ENCODE results near the gene VEZF1.
"Not testable (repeated sequence)": the region's sequence is repeated elsewhere in the genome, so short reads cannot be mapped to it uniquely, and the experiment has no call there.

The VEZF1 gene

DNA sequence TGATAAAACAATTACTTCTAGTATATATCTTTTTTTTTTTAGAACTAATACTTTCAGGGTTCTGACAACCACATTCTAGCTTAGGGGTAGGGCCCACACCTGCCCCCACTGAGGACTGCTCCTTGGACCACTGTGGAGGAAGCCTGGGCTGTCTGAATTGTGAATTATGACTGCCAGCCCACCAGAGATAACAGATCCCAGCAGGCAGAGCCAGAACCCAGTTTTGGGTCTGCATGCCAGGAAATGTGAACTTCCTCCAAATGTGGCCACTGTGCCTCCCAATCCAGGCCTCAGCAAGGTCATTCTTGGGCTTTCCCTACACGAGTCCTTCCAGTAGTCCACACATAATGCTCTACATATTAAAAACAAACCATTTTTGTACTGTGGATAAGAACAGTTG, 15.9 kb downstream of the VEZF1 start:
- no peak for TF ChIP-seq ZNF274 (IDR thresholded peaks at IDR 0.05; ENCODE audit: low read depth, low read length)
- no peak overlapping the region for H3K4me3 ChIP-seq (ENCODE audit: low read length)

DNA sequence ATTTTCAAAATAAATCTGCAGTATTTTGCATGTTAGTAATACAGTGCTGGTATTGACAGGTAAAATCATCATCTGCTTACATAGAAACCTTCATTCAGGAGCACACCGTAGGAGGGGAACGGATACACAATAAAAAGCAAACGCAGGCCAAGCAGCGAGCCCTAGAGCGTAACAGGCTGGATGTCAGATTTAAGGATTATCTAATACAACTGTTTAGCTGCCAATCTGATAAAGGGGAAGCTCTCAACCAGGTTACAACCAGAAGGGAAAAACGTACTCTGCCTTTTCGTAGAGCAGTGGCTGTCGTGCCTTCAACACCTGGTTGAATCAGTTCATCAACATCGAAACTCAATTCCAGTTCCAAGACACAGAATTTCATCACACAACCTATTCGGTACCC, 16.5 kb downstream of the VEZF1 start:
- no peak overlapping the region for H3K4me3 ChIP-seq (ENCODE audit: low read length)
- TF ChIP-seq ZNF274 (IDR thresholded peaks at IDR 0.05; ENCODE audit: low read depth, low read length): no peak

DNA sequence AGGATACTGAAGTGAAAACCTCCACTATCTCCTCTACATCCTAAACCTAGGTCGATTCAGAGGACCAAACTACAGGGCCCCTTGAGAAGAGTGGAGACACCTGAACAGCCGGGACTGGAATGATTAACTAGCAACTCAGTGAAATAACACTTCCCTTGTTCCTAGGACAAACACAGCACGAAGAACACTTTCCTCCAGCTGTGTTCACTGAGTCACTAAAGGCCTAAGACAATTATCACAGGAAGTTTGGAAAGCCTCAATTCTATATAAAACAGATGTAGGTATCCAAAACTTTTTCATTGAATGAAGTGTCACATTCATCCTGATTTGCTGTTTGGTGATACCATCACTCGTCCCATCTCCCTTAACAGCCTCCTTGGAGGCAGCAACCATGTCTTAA, 17.3 kb downstream of the VEZF1 start:
- TF ChIP-seq ZNF274 (IDR thresholded peaks at IDR 0.05; ENCODE audit: low read depth, low read length): no peak
- H3K4me3 ChIP-seq (ENCODE audit: low read length): no peak overlapping the region

DNA sequence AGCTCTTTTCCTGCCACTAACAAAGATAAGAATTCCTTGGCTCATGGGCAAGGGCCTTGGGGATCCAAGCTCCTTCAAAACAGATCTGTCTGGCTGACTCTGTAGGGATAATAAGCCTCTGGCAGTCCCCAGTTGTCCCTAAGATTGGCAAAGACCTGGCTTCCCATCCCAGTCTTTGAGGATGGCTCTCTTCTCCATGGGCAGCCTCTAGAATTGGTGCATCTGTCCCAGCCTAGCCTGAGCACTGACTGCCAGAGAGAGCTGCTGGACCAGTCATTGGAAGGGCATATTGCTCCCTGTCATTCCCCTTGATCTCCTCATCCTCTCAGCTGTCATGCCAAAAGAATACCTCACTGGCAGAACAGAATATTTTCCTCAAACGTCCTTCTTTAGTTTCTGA, 19.6 kb downstream of the VEZF1 start:
- TF ChIP-seq ZNF274 (IDR thresholded peaks at IDR 0.05; ENCODE audit: low read depth, low read length): no peak
- no peak overlapping the region for H3K4me3 ChIP-seq (ENCODE audit: low read length)

GRCh38 chr17:57966875-57967274, 21.2 kb downstream of the VEZF1 start:
- no peak for TF ChIP-seq ZNF274 (IDR thresholded peaks at IDR 0.05; ENCODE audit: low read depth, low read length)
- H3K4me3 ChIP-seq (ENCODE audit: low read length): no peak overlapping the region

DNA sequence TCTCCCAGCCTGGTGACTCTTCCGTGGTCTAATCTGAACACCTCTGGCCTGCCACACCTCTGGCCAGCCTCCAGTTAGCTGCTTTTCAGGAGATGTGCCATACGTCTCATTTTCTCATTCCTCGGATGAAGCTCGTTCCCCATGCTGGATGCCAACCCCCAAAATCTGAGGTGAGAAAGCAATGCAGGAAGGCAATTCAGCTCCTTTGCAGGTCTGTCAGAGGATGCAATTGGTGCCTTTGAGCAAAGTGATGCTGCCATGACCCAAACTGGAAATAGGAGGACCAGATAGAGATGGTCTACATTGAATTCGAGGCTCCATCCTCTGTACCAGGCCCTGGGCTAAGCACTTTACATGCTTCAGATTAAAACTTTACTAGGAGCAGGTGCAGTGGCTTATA, 21.8 kb downstream of the VEZF1 start:
- H3K4me3 ChIP-seq (ENCODE audit: low read length): no peak overlapping the region
- no peak for TF ChIP-seq ZNF274 (IDR thresholded peaks at IDR 0.05; ENCODE audit: low read depth, low read length)

- no peak overlapping the region for H3K4me3 ChIP-seq (ENCODE audit: low read length)
- TF ChIP-seq ZNF274 (IDR thresholded peaks at IDR 0.05; ENCODE audit: low read depth, low read length): no peak
Observed at GRCh38 chr17:57965521-57966160, 22.4 kb downstream of the VEZF1 start.

- H3K4me3 ChIP-seq (ENCODE audit: low read length): no peak overlapping the region
- no peak for TF ChIP-seq ZNF274 (IDR thresholded peaks at IDR 0.05; ENCODE audit: low read depth, low read length)
Observed at GRCh38 chr17:57963149-57963511, 24.9 kb downstream of the VEZF1 start.

- H3K4me3 ChIP-seq (ENCODE audit: low read length): no peak overlapping the region
- TF ChIP-seq ZNF274 (IDR thresholded peaks at IDR 0.05; ENCODE audit: low read depth, low read length): no peak
Observed at GRCh38 chr17:57962279-57963148, 25.5 kb downstream of the VEZF1 start.

DNA sequence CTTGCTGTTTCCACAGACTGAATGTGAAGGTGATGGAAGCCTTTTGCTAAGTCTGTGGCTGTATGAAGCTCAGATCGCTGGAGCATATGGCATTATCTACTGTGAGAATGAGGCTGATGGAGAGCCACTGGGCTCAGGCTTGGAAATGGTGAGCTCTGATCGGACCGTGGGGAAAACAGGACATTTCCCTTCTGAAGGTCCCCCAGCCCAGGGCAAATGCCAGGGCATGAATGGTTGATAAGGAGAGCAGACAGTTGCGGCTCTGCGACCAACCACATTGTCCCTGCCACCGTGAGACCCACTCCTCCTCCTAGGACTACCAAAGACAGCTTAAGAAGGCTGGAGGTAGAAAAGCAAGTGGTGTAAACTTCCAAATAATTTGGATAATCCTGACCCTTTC, 28.1 kb downstream of the VEZF1 start:
- no peak for TF ChIP-seq ZNF274 (IDR thresholded peaks at IDR 0.05; ENCODE audit: low read depth, low read length)
- H3K4me3 ChIP-seq (ENCODE audit: low read length): no peak overlapping the region

- not testable (repeated sequence) for H3K4me3 ChIP-seq (ENCODE audit: low read length)
Observed at GRCh38 chr17:57958391-57958790, 29.7 kb downstream of the VEZF1 start.

- TF ChIP-seq ZNF274 (IDR thresholded peaks at IDR 0.05; ENCODE audit: low read depth, low read length): no peak
- H3K4me3 ChIP-seq (ENCODE audit: low read length): no peak overlapping the region
Observed at GRCh38 chr17:57957886-57958285, 30.2 kb downstream of the VEZF1 start.

DNA sequence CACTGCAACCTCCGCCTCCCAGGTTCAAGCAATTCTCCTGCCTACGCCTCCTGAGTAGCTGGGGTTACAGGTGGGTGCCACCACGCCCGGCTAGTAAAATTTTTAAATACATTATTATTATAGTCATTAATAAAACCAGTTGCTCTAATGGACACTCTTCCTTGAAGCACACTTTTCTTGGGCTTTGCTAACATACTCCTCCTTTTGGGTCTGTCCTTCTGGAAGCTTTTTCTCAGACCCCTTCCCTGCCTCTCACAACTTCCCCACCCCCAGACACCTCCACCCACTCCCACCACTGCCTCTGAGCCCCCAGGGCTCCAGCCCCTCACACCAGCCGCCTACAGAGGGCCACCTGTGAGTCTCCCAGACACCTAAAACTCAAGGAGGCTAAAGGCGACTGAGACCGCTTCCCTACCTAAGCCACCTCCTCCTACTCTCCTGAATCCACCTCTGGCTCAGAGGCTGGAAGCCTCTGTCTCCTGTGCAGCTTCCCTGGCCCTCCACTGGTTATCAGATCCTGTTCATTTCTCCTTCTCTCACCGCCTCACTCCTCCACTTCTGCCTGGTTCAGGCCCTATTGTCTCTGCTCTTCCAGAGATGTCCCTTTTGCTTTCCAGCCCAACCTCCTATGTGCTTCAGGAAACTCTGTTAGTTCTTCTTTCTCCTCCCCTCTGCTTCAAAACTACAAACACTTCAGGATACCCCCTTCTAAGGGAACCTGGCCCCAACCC, 30.8 kb downstream of the VEZF1 start:
- no peak for TF ChIP-seq ZNF274 (IDR thresholded peaks at IDR 0.05; ENCODE audit: low read depth, low read length)
- H3K4me3 ChIP-seq (ENCODE audit: low read length): no peak overlapping the region

GRCh38 chr17:57956291-57957119, 31.5 kb downstream of the VEZF1 start:
- no peak for TF ChIP-seq ZNF274 (IDR thresholded peaks at IDR 0.05; ENCODE audit: low read depth, low read length)
- no peak overlapping the region for H3K4me3 ChIP-seq (ENCODE audit: low read length)

Data from GM08714 (cell line).